ENCODE results near the gene ENTPD7.

ENTPD7 gene

DNA sequence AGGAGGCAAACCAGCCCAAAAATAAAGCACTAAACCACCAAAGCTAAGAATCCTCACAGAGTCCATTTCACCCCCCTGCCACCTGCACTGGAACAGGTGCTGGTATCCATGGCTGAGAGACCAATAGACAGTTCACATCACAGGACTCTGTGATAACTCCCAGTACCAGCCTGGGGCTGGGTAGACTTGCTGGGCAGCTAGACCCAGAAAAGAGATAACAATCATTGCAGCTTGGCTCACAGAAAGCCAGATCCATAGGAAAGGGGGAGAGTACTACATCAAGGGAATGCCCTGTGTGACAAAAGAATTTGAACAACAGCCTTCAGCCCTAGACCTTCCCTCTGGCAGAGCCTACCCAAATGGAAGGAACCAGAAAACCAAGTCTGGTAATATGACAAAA is 25.5 kb upstream of the ENTPD7 start:
- H3K9me3 ChIP-seq (ENCODE audit: insufficient read depth, low read length, severe bottlenecking) = no peaks in the 10 kb centered on the region

DNA sequence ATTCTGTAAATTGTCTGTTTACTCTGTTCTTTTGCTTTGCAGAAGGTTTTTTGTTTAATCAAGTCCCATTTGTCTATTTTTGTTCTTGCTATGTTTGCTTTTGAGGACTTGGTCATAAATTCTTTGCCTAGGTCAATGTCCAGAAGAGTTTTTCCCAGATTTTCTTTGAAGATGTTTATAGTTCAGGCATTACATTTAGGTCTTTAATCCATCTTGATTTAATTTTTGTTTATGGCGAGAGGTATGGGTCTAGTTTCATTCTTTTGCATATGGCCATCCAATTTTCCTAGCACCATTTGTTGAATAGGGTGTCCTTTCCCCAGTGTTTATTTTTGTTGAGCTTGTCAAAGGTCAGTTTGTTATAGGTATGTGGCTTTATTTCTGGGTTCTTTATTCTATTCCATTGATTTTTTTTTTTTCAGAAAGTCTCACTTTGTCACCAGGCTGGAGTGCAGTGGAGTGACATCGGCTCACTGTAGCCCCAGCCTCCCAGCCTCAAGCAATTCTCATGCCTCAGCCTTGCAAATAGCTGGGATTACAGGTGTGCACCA is 11.6 kb upstream of the ENTPD7 start:
- Histone ChIP-seq H3K4me2 (ENCODE audit: insufficient read depth, low read length) (no peak overlapping the region), H3K36me3 (ENCODE audit: insufficient read depth, low read length) (no peaks in the 10 kb centered on the region), H3K4me1 (ENCODE audit: insufficient read depth, low read length) (no peaks in the 10 kb centered on the region), H2AFZ (ENCODE audit: low read depth, low read length) (no peak overlapping the region), H3K27ac (ENCODE audit: low read length) (no peak overlapping the region), H3K79me2 (ENCODE audit: insufficient read depth, low read length) (no peaks in the 10 kb centered on the region), H4K20me1 (ENCODE audit: insufficient read depth, low read length) (no peaks in the 10 kb centered on the region), H3K27me3 (ENCODE audit: insufficient read depth, low read length, poor library complexity) (peaks cover 12% of the 10 kb centered on the region), H3K4me3 (ENCODE audit: low read depth in 1 of 2, low read length in 2 of 2) (no peak overlapping the region), H3K9me3 (ENCODE audit: insufficient read depth, low read length, severe bottlenecking) (no peaks in the 10 kb centered on the region), H3K9ac (ENCODE audit: low read depth, low read length) (no peak overlapping the region)
- DNase-seq (no peak), ATAC-seq (ENCODE audit: insufficient read depth, low read depth) (no peak)
- TF ChIP-seq, protein P1, sequence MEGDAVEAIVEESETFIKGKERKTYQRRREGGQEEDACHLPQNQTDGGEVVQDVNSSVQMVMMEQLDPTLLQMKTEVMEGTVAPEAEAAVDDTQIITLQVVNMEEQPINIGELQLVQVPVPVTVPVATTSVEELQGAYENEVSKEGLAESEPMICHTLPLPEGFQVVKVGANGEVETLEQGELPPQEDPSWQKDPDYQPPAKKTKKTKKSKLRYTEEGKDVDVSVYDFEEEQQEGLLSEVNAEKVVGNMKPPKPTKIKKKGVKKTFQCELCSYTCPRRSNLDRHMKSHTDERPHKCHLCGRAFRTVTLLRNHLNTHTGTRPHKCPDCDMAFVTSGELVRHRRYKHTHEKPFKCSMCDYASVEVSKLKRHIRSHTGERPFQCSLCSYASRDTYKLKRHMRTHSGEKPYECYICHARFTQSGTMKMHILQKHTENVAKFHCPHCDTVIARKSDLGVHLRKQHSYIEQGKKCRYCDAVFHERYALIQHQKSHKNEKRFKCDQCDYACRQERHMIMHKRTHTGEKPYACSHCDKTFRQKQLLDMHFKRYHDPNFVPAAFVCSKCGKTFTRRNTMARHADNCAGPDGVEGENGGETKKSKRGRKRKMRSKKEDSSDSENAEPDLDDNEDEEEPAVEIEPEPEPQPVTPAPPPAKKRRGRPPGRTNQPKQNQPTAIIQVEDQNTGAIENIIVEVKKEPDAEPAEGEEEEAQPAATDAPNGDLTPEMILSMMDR (IDR thresholded peaks at IDR 0.05; ENCODE audit: borderline replicate concordance, extremely low read depth, low read length, poor library complexity, severe bottlenecking) = no peak
- no peak for TF ChIP-seq EZH2 (IDR thresholded peaks at IDR 0.05; ENCODE audit: borderline replicate concordance, low read depth, low read length, severe bottlenecking)

More for the DNA sequence above, 25.5 kb upstream of the ENTPD7 start:
- H3K4me1 ChIP-seq (ENCODE audit: insufficient read depth, low read length) = no peaks in the 10 kb centered on the region
- TF ChIP-seq, protein P1 (IDR thresholded peaks at IDR 0.05; ENCODE audit: borderline replicate concordance, extremely low read depth, low read length, poor library complexity, severe bottlenecking) = no peak
- no peak for TF ChIP-seq EZH2 (IDR thresholded peaks at IDR 0.05; ENCODE audit: borderline replicate concordance, low read depth, low read length, severe bottlenecking)
- no peak overlapping the region for H3K27ac ChIP-seq (ENCODE audit: low read length)
- H3K9ac ChIP-seq (ENCODE audit: low read depth, low read length) = no peak overlapping the region
- H2AFZ ChIP-seq (ENCODE audit: low read depth, low read length) = no peak overlapping the region
- no peaks in the 10 kb centered on the region for H3K79me2 ChIP-seq (ENCODE audit: insufficient read depth, low read length)
- no peak for ATAC-seq (ENCODE audit: insufficient read depth, low read depth)
- H4K20me1 ChIP-seq (ENCODE audit: insufficient read depth, low read length) = no peaks in the 10 kb centered on the region
- H3K4me2 ChIP-seq (ENCODE audit: insufficient read depth, low read length) = no peak overlapping the region
- peaks cover 8% of the 10 kb centered on the region for H3K27me3 ChIP-seq (ENCODE audit: insufficient read depth, low read length, poor library complexity)
- no peak overlapping the region for H3K4me3 ChIP-seq (ENCODE audit: low read depth in 1 of 2, low read length in 2 of 2)
- H3K36me3 ChIP-seq (ENCODE audit: insufficient read depth, low read length) = no peaks in the 10 kb centered on the region
- no peak for DNase-seq

DNA sequence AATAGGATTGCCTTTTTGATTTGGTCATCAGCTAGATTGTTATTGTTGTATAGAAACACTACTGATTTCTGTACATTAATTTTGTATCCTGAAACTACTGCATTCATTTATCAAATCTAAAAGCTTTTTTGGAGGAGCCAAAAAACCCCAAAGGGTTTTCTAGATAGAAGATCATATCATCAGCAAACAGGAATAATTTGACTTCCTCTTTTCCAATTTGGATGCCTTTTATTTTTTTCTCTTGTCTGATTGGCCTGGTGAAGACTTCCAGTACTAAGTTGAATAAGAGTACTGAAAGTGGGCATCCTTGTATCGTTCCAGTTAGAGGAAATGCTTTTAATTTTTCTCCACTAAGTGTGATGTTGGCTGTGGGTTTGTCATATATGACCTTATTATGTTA is 10.6 kb upstream of the ENTPD7 start:
- H4K20me1 ChIP-seq (ENCODE audit: insufficient read depth, low read length) = no peaks in the 10 kb centered on the region
- TF ChIP-seq, protein P1 (IDR thresholded peaks at IDR 0.05; ENCODE audit: borderline replicate concordance, extremely low read depth, low read length, poor library complexity, severe bottlenecking) = no peak
- TF ChIP-seq EZH2 (IDR thresholded peaks at IDR 0.05; ENCODE audit: borderline replicate concordance, low read depth, low read length, severe bottlenecking) = no peak
- H3K27ac ChIP-seq (ENCODE audit: low read length) = no peak overlapping the region
- H3K36me3 ChIP-seq (ENCODE audit: insufficient read depth, low read length) = no peaks in the 10 kb centered on the region
- no peak overlapping the region for H3K9ac ChIP-seq (ENCODE audit: low read depth, low read length)
- no peaks in the 10 kb centered on the region for H3K4me1 ChIP-seq (ENCODE audit: insufficient read depth, low read length)
- peaks cover 16% of the 10 kb centered on the region for H3K27me3 ChIP-seq (ENCODE audit: insufficient read depth, low read length, poor library complexity)
- no peak for ATAC-seq (ENCODE audit: insufficient read depth, low read depth)
- no peak for DNase-seq
- no peak overlapping the region for H2AFZ ChIP-seq (ENCODE audit: low read depth, low read length)
- H3K79me2 ChIP-seq (ENCODE audit: insufficient read depth, low read length) = no peaks in the 10 kb centered on the region
- H3K4me2 ChIP-seq (ENCODE audit: insufficient read depth, low read length) = no peak overlapping the region
- no peak overlapping the region for H3K4me3 ChIP-seq (ENCODE audit: low read depth in 1 of 2, low read length in 2 of 2)
- no peaks in the 10 kb centered on the region for H3K9me3 ChIP-seq (ENCODE audit: insufficient read depth, low read length, severe bottlenecking)
